ENCODE data around the gene MLLT1.

DNA sequence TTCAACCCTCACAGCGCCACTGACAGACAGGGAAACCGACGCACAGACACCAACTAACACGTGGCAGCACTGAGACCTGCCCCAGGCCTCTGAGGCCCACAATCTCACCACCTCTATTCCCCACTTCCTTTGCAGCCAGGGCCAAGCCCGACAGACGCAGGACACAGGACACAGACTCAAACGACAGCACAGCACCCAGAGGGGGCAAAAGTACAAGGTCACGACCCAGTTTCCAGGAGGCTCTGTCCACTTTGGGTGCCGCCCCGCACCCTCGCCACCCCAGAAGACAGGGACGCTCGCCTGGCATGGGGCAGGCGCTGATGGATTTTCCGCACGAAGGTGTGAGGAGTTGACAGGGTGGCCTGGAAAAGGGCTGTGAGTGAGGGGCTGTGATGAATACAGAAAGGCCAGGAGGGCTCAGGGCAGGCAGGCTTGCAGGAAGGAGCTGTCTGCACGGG is 48.8 kb downstream of the MLLT1 start:
- TF ChIP-seq CTCF (conservative IDR thresholded peaks at IDR 0.05; ENCODE audit: low read depth, low read length): no peak
- no peak for TF ChIP-seq EZH2 (IDR thresholded peaks at IDR 0.05; ENCODE audit: borderline replicate concordance, low read depth, low read length, poor library complexity, severe bottlenecking)
